Pancreas (tissue), 10 donors: ENCODE results near the gene PIP5K1C. TPM values are rescaled to one million over a fixed set of nuclear protein-coding genes. Genes with fewer than 3 reads are reported as not detected.

Experiments used
- ATAC-seq, 4 donors: fragments of 200-7000 bp; cut with Tn5 transposase; one replicate each; pipeline versions ENCODE4 v1.8.0 to v1.9.1; 2020; ENCODE audit warnings: mild to moderate bottlenecking in 4 of 4, moderate library complexity in 4 of 4
- DNase-seq, 6 donors: peaks; one replicate each; pipeline ENCODE4 v3.0.0-alpha.2; 2020
- FAIRE-seq: peaks from 2 replicates; lab custom pipeline; 2012; peaks lifted over from hg19 to GRCh38; lab: Jason Lieb, UNC
- H3K27ac ChIP-seq, 4 donors: fragments of 200-600 bp; sonication (generic); 1 replicate in 3 of 4; 2 replicates in 1 of 4; pipeline versions ENCODE4 v1.5.0 to v1.8.0; 2020
- H3K27me3 ChIP-seq, 4 donors: fragments of 200-600 bp; one replicate each; pipeline ENCODE4 v1.8.0; 2021
- H3K36me3 ChIP-seq, 3 donors: fragments of 200-600 bp; sonication (generic) in 1 of 3; one replicate each; pipeline versions ENCODE4 v1.5.0 to v1.8.0; 2020 to 2021
- H3K4me1 ChIP-seq, 3 donors: fragments of 200-600 bp; one replicate each; pipeline ENCODE4 v1.8.0; 2021
- H3K4me3 ChIP-seq, 4 donors: fragments of 200-600 bp; sonication (generic) in 2 of 4; one replicate each; pipeline versions ENCODE4 v1.5.0 to v1.8.0; 2020 to 2021
- H3K9me3 ChIP-seq, 4 donors: fragments of 200-600 bp; one replicate each; pipeline ENCODE4 v1.8.0; 2021
- WGBS, 2 donors: extraction: QIAGEN DNeasy Blood & Tissue Kit; methylation state at CpG; one replicate each; pipeline ENCODE4 v1.1.7; 2013; 5-methylcytosine and 5-hydroxymethylcytosine counted together
- intact Hi-C, 3 donors: fragments of 100-400 bp; cut with DNase I; formaldehyde crosslinking; loops; one replicate each; pipeline versions ENCODE4 v1.11.1 to v1.14.2; 2022
- polyA plus RNA-seq, 2 donors: library from polyadenylated mRNA; stranded (reverse); fragments of 200-250 nt; gene quantifications; one replicate each; pipeline ENCODE4 v1.2.3, GENCODE V29; 2013
- total RNA-seq, 6 donors: library from RNA; stranded (reverse); fragmentation: NEBNext Ultra II Directional in 4 of 6; extraction: Animal tissue kit (Norgen Biotek cat#: 25700) in 4 of 6; gene quantifications; one replicate each; pipeline versions ENCODE4 v1.2.1 to v1.2.4, GENCODE V29; 2021 to 2023
- TF ChIP-seq, protein P1 (sequence below), 4 donors: fragments of 200-600 bp; sonication (generic) in 3 of 4; IDR thresholded peaks; one replicate each; pipeline versions ENCODE4 v1.5.0 to v1.8.0; 2021; ENCODE audit warnings: antibody characterized with exemption in 4 of 4
- donor health status: healthy with polysubstance abuse.
- donor health status: DM: no; HTN: no; CAD: no; lungs with moderate emphysema.
- donor health status: DM: no; HTN: no; CAD: no.
- donor health status: control.
- donor health status: control.
- donor health status: Bipolar disorder and iron deficiency.
- donor health status: DM: yes; HTN: yes; CAD: no.
- donor health status: DM: no; HTN: no; CAD: no.
- donor health status: DM: no; HTN: no; CAD: no.
- donor health status: DM: yes; HTN: yes; CAD: no.

Gene PIP5K1C
- total and polyA plus RNA-seq, 8 donors = 12.9 to 24.8 (median 14.9) TPM

GRCh38 chr19:3673506-3674439 lies 26.5 kb downstream of the PIP5K1C start:
- FAIRE-seq (no peak), ATAC-seq (no peak), DNase-seq (peak in 1 of 6 donors; percentile 66)
- no peaks in the 10 kb centered on the region for H3K27me3 ChIP-seq
- intact Hi-C loops = loop anchor here in 1 of 3 donors (10.0 kb wide), 1 partner anchor 141 kb away; no protein-coding TSS in a partner anchor
- H3K36me3 ChIP-seq = no peaks in the 10 kb centered on the region
- WGBS, 2 donors = 96 to 98% methylated on average over 33 to 34 of the region's 34 CpGs
- H3K4me1 ChIP-seq = no peaks in the 10 kb centered on the region
- H3K9me3 ChIP-seq = no peaks in the 10 kb centered on the region
- TF ChIP-seq, protein P1, sequence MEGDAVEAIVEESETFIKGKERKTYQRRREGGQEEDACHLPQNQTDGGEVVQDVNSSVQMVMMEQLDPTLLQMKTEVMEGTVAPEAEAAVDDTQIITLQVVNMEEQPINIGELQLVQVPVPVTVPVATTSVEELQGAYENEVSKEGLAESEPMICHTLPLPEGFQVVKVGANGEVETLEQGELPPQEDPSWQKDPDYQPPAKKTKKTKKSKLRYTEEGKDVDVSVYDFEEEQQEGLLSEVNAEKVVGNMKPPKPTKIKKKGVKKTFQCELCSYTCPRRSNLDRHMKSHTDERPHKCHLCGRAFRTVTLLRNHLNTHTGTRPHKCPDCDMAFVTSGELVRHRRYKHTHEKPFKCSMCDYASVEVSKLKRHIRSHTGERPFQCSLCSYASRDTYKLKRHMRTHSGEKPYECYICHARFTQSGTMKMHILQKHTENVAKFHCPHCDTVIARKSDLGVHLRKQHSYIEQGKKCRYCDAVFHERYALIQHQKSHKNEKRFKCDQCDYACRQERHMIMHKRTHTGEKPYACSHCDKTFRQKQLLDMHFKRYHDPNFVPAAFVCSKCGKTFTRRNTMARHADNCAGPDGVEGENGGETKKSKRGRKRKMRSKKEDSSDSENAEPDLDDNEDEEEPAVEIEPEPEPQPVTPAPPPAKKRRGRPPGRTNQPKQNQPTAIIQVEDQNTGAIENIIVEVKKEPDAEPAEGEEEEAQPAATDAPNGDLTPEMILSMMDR (IDR thresholded peaks at IDR 0.05) = no peak
- H3K4me3 ChIP-seq = no peak overlapping the region
- H3K27ac ChIP-seq = no peak overlapping the region

- FAIRE-seq (no peak), DNase-seq (peak in 1 of 6 donors; percentile 54), ATAC-seq (no peak)
- Histone ChIP-seq H3K9me3 (no peaks in the 10 kb centered on the region), H3K27ac (no peak overlapping the region), H3K4me1 (no peaks in the 10 kb centered on the region), H3K4me3 (no peak overlapping the region), H3K36me3 (no peaks in the 10 kb centered on the region), H3K27me3 (no peaks in the 10 kb centered on the region)
- WGBS, 2 donors = 92 to 97% methylated on average over 13 of the region's 13 CpGs
- intact Hi-C loops = loop anchor here in 1 of 3 donors (10.0 kb wide), 1 partner anchor 142 kb away; no protein-coding TSS in a partner anchor
- TF ChIP-seq, protein P1 (IDR thresholded peaks at IDR 0.05) = no peak
These were observed 27.3 kb downstream of the PIP5K1C start for GRCh38 chr19:3672993-3673392.

DNA sequence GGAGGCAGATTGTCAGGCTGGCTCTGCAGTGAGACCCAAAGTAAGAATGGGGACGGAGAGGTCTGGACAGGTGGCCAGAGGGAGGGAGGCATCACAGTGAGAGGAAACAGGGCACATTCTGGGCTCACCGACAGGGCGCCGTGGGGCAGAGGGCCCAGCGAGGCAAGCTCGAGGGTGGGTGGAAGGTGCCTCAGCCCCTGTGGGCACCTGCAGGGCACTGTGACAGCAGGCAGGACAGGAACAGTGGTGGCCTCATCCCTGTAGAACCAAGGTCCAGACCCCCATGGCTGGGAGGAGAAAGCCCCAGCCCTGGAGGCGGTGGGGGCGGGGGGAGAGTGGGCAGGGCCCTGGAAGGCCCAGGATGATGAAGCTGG lies 27.7 kb downstream of the PIP5K1C start:
- no peak for FAIRE-seq
- TF ChIP-seq, protein P1 (IDR thresholded peaks at IDR 0.05) = no peak
- no peaks in the 10 kb centered on the region for H3K4me1 ChIP-seq
- no peaks in the 10 kb centered on the region for H3K27me3 ChIP-seq
- no peak overlapping the region for H3K27ac ChIP-seq
- no peak for ATAC-seq
- H3K36me3 ChIP-seq = no peaks in the 10 kb centered on the region
- no peaks in the 10 kb centered on the region for H3K9me3 ChIP-seq
- no peak overlapping the region for H3K4me3 ChIP-seq
- 92 to 95% methylated on average over 8 of the region's 8 CpGs for WGBS, 2 donors
- DNase-seq = no peak
- intact Hi-C loops = loop anchor here in 1 of 3 donors (10.0 kb wide), 1 partner anchor 142 kb away; no protein-coding TSS in a partner anchor

DNA sequence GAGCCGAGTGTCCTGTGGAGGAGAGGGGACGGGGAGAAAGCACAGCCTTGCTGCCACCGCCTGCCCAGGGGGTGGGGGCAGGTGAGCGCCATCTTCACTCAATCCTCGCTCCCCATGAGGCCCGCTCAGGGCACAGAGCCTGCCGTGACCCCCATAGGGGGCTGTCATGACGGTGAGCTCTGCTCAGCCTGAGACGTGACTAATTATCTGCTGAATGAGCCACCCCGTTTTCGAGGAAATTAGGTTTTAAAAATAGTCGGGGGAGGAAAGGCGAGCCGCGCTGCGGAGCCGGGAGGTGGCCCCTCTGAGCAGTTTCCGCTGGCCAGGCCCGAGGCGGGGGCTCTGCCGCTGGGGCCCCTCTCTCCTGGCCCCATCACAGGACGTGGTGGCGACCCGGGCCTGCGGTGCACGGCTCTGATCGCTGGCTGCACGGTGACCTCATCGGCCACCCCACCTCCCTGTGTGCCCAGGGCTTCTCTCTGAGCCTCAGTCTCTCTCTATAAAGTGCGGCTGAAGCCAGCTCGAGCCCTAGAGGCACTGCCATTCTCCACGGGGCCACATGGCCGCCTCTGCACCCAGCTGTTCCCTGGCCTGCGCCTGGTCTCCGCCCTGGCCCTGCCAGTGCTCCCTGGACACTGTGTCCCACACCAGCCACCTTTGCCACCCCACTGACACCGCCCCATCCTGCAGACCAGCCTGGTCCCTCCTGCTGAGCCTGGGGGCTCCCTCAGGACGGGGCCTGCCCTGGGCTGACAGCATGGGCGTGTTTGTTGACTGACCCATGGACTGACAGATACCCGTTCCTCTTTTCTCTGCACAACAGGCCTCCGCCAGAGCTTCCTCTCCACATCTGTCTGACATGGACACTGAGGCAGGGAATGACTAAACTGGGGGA lies 28.3 kb downstream of the PIP5K1C start:
- Histone ChIP-seq H3K9me3 (no peaks in the 10 kb centered on the region), H3K27me3 (no peaks in the 10 kb centered on the region), H3K36me3 (no peaks in the 10 kb centered on the region), H3K27ac (peak overlapping the region in 2 of 4 donors; percentile 45 to 48), H3K4me1 (no peaks in the 10 kb centered on the region), H3K4me3 (no peak overlapping the region)
- intact Hi-C loops = loop anchor here in 1 of 3 donors (10.0 kb wide), 1 partner anchor 143 kb away; no protein-coding TSS in a partner anchor
- TF ChIP-seq, protein P1 (IDR thresholded peaks at IDR 0.05) = no peak
- no peak for DNase-seq
- FAIRE-seq = no peak
- no peak for ATAC-seq
- 82 to 84% methylated on average over 40 of the region's 40 CpGs for WGBS, 2 donors
